ENCODE data around the gene LY6G6D. TPM values are rescaled to one million over a fixed set of nuclear protein-coding genes. Genes with fewer than 3 reads are reported as not detected.
A peak's percentile ranks its signal among the peaks of the same experiment; 100 is the strongest.

LY6G6D gene
- total and polyA plus RNA-seq, 2 of the 13 experiments (the other 11 are each of a cell fraction or from before 2014, with no cell fraction given): not detected

- no peak for TF ChIP-seq ZNF17 (CRISPR knock-in tag; IDR thresholded peaks at IDR 0.05)
- peak; percentile 81; the same call in 1 of the 2 replicates for TF ChIP-seq ZNF580 (CRISPR knock-in tag; IDR thresholded peaks at IDR 0.05; ENCODE audit: borderline replicate concordance, low read depth)
- no peak for TF ChIP-seq ZKSCAN1 (IDR thresholded peaks at IDR 0.05; ENCODE audit: low read length)
- no peak for TF ChIP-seq ZNF282 (IDR thresholded peaks at IDR 0.05; ENCODE audit: partially characterized antibody)
- no peak for TF ChIP-seq ZNF276 (CRISPR knock-in tag; IDR thresholded peaks at IDR 0.05; ENCODE audit: low read depth)
- peak; percentile 78 for TF ChIP-seq BHLHE40 (IDR thresholded peaks at IDR 0.05; ENCODE audit: low read length)
- no peak for TF ChIP-seq RFX5 (IDR thresholded peaks at IDR 0.05; ENCODE audit: low read depth, low read length)
- no peak; the same call in 1 of the 2 replicates for TF ChIP-seq DR1 (CRISPR knock-in tag; IDR thresholded peaks at IDR 0.05)
- no peak; the same call in 1 of the 2 replicates for TF ChIP-seq HNF1A (IDR thresholded peaks at IDR 0.05; ENCODE audit: low read depth)
- peak; percentile 75; the same call in 1 of the 2 replicates for TF ChIP-seq HNF1A (CRISPR knock-in tag; IDR thresholded peaks at IDR 0.05; ENCODE audit: borderline replicate concordance)
- no peak for TF ChIP-seq KDM1A (CRISPR knock-in tag; IDR thresholded peaks at IDR 0.05)
- no peak for TF ChIP-seq ZBTB3 (CRISPR knock-in tag; IDR thresholded peaks at IDR 0.05; ENCODE audit: borderline replicate concordance, low read depth)
- no peak for TF ChIP-seq ZNF878 (CRISPR knock-in tag; IDR thresholded peaks at IDR 0.05)
- TF ChIP-seq BCLAF1 (IDR thresholded peaks at IDR 0.05): no peak
- TF ChIP-seq ZNF281 (CRISPR knock-in tag; IDR thresholded peaks at IDR 0.05; ENCODE audit: borderline replicate concordance): no peak
Measured at GRCh38 chr6:31702819-31703716, 12.1 kb upstream of the LY6G6D start, which contains the start of gene ABHD16A (continued).

All from HepG2 (cell line).